Osteoblast (primary cell): Measurements from ENCODE around the gene GHRHR. TPM values are rescaled to one million over a fixed set of nuclear protein-coding genes. Genes with fewer than 3 reads are reported as not detected.

Experiments
- DNase-seq: peaks from one replicate; pipeline ENCODE4 v3.0.0; 2011; ENCODE audit warnings: low spot score, mixed read lengths; ENCODE audit not compliant: insufficient read length; ENCODE audit errors: missing footprints
- H2AFZ ChIP-seq: 2 replicates; pipeline ENCODE4 v1.6.0; 2011; ENCODE audit warnings: mild to moderate bottlenecking, low read length
- H3K27ac ChIP-seq: 2 replicates; pipeline ENCODE4 v1.5.1; 2011; ENCODE audit warnings: mild to moderate bottlenecking, low read depth, low read length, moderate library complexity
- H3K27me3 ChIP-seq: 2 replicates; pipeline ENCODE4 v1.6.0; 2012; ENCODE audit warnings: mild to moderate bottlenecking, control low read depth, inconsistent platforms, low read length, moderate library complexity; ENCODE audit not compliant: insufficient read depth
- H3K36me3 ChIP-seq: 2 replicates; pipeline ENCODE4 v1.5.1; 2011; ENCODE audit warnings: mild to moderate bottlenecking, low read length, control low read depth, moderate library complexity; ENCODE audit not compliant: insufficient read depth
- H3K4me1 ChIP-seq: 2 replicates; pipeline ENCODE4 v1.5.1; 2011; ENCODE audit warnings: mild to moderate bottlenecking, low read length, control low read depth, moderate library complexity; ENCODE audit not compliant: insufficient read depth
- H3K4me2 ChIP-seq: 2 replicates; pipeline ENCODE4 v1.6.0; 2011; ENCODE audit warnings: mild to moderate bottlenecking, low read length; ENCODE audit not compliant: insufficient read depth
- H3K4me3 ChIP-seq: fragments of 200-600 bp; sonication (generic); 3 replicates; pipeline ENCODE4 v1.5.1; 2012; ENCODE audit warnings: mild to moderate bottlenecking, low read length, inconsistent platforms; ENCODE audit not compliant: insufficient read depth
- H3K79me2 ChIP-seq: 2 replicates; pipeline ENCODE4 v1.6.0; 2012; ENCODE audit warnings: mild to moderate bottlenecking, low read length, control low read depth, inconsistent platforms; ENCODE audit not compliant: insufficient read depth
- H3K9me3 ChIP-seq: 2 replicates; pipeline ENCODE4 v1.5.1; 2011; ENCODE audit warnings: low read depth, low read length, control low read depth
- H4K20me1 ChIP-seq: 2 replicates; pipeline ENCODE4 v1.6.0; 2012; ENCODE audit warnings: mild to moderate bottlenecking, low read length, control low read depth; ENCODE audit not compliant: insufficient read depth
- CTCF ChIP-seq: IDR thresholded peaks from 2 replicates; pipeline ENCODE4 v1.5.1; 2011; ENCODE audit warnings: mild to moderate bottlenecking, low read depth, low read length, moderate library complexity; ENCODE audit errors: extremely low read depth
- total RNA-seq: library from RNA; depleted of rRNA; stranded (reverse); fragments of >200 nt; gene quantifications from 2 replicates; pipeline ENCODE4 v1.2.3, GENCODE V29; 2012

The GHRHR gene
- total RNA-seq, 1 donor: not detected

- Histone ChIP-seq H3K4me3 (no peak overlapping the region), H3K27ac (no peak overlapping the region), H3K4me1 (no peaks in the 10 kb centered on the region), H3K36me3 (no peaks in the 10 kb centered on the region), H2AFZ (no peak overlapping the region), H3K79me2 (no peaks in the 10 kb centered on the region), H3K4me2 (no peak overlapping the region), H3K9me3 (no peaks in the 10 kb centered on the region), H4K20me1 (no peaks in the 10 kb centered on the region), H3K27me3 (no peaks in the 10 kb centered on the region)
- no peak for DNase-seq
- no peak for TF ChIP-seq CTCF
These were observed 56.4 kb downstream of the GHRHR start for GRCh38 chr7:31020161-31020560.

DNA sequence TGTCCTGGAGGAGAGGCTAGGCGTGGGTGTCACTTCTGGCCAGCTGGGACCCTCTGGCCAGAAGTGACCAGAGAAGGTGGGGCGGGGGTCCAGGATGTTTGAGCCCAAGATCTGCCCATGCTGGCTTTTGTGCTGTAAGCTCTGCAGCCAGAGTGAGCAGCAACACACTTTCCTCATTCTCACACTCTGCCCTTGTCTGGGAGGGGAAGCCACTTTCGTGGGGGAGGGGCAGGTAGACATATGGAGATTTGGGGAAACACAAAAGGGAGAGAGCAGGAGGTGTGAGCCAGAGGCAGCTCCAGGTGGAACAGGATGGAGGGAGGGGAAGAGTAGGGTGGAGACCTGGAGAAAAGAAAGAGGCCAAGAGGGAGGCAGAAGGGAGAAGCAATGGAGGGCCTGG lies 56.9 kb downstream of the GHRHR start:
- no peak for TF ChIP-seq CTCF
- Histone ChIP-seq H3K27me3 (no peaks in the 10 kb centered on the region), H3K9me3 (no peaks in the 10 kb centered on the region), H4K20me1 (no peaks in the 10 kb centered on the region), H3K4me1 (no peaks in the 10 kb centered on the region), H3K4me2 (no peak overlapping the region), H3K79me2 (no peaks in the 10 kb centered on the region), H3K27ac (no peak overlapping the region), H3K4me3 (no peak overlapping the region), H3K36me3 (no peaks in the 10 kb centered on the region), H2AFZ (no peak overlapping the region)
- DNase-seq: no peak

DNA sequence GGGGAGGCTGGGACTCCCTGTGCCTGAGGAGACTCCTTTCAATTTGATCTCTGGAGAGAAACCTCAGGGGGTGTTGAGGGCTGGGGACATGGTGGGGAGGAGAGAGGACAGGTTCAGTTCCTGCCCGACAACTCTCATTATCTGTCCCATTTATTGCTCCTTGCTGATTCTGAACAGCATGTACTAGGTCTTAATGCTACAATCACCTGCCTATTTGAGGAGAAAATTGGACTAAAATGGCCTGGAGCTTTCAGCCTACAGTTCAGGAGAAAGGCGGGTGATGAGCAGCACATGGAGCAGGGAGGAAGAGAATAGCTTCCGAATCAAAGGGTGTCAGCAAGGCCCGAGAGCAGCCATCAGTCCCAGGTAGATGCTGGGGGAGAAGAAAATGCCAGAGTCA lies 58.4 kb downstream of the GHRHR start:
- Histone ChIP-seq H3K27me3 (no peaks in the 10 kb centered on the region), H3K27ac (no peak overlapping the region), H2AFZ (no peak overlapping the region), H3K4me1 (no peaks in the 10 kb centered on the region), H3K4me3 (no peak overlapping the region), H3K79me2 (no peaks in the 10 kb centered on the region), H3K9me3 (no peaks in the 10 kb centered on the region), H3K4me2 (no peak overlapping the region), H4K20me1 (no peaks in the 10 kb centered on the region), H3K36me3 (no peaks in the 10 kb centered on the region)
- no peak for DNase-seq
- no peak for TF ChIP-seq CTCF

DNA sequence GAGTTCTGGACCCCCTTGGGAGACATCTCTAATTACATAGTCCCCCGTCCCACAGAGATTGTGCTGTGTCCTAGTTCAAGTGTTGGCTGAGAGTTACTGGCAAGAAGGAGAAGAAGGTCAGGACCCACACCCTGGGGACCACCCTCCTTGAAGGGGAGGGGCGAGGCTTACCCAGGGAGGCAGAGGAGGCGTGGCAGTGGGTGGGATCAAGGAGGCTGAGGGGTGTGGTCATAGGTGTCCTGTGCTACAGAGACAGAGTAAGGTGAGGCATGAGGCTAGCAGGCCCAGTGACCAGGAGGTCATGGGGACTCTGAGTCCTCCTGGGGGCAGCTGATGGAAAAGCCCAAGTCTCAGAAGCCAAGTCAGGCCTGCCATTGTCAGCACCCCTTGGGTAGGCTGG lies 59.0 kb downstream of the GHRHR start:
- Histone ChIP-seq H3K36me3 (no peaks in the 10 kb centered on the region), H3K4me2 (no peak overlapping the region), H4K20me1 (no peaks in the 10 kb centered on the region), H3K9me3 (no peaks in the 10 kb centered on the region), H3K4me1 (no peaks in the 10 kb centered on the region), H3K79me2 (no peaks in the 10 kb centered on the region), H3K27me3 (no peaks in the 10 kb centered on the region), H3K4me3 (no peak overlapping the region), H2AFZ (no peak overlapping the region), H3K27ac (no peak overlapping the region)
- TF ChIP-seq CTCF: no peak
- DNase-seq: no peak
